Measurements from ENCODE around the gene PID1.

DNA sequence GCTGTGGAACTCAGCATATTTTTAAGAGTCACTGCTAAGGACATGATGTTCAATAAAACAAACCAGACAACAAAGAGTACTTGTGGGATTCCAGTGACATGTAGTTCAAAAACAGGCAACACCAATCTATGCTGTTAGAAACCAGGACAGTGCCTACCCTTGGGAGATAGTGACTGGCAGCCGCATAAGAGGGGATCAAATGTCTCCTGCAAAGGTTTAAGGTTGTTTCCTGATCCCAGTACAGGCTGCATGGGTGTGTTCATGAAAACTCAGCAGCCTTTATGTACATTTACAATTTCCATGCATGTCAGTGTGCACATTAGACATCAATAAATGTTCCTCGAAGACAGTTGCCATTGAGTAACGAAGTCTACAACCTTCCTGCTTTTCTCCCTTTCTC, 183.8 kb downstream of the PID1 start:
- TF ChIP-seq, protein P1, sequence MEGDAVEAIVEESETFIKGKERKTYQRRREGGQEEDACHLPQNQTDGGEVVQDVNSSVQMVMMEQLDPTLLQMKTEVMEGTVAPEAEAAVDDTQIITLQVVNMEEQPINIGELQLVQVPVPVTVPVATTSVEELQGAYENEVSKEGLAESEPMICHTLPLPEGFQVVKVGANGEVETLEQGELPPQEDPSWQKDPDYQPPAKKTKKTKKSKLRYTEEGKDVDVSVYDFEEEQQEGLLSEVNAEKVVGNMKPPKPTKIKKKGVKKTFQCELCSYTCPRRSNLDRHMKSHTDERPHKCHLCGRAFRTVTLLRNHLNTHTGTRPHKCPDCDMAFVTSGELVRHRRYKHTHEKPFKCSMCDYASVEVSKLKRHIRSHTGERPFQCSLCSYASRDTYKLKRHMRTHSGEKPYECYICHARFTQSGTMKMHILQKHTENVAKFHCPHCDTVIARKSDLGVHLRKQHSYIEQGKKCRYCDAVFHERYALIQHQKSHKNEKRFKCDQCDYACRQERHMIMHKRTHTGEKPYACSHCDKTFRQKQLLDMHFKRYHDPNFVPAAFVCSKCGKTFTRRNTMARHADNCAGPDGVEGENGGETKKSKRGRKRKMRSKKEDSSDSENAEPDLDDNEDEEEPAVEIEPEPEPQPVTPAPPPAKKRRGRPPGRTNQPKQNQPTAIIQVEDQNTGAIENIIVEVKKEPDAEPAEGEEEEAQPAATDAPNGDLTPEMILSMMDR (IDR thresholded peaks at IDR 0.05; ENCODE audit: insufficient read depth, low read depth, low read length) = no peak
- no peak for TF ChIP-seq EZH2 (IDR thresholded peaks at IDR 0.05; ENCODE audit: insufficient read depth, low read length)
